HepG2 (cell line): Measurements from ENCODE around the gene NCOR2. TPM values are rescaled to one million over a fixed set of nuclear protein-coding genes. Genes with fewer than 3 reads are reported as not detected.

Experiments
- ATAC-seq: fragments of 200-7000 bp; cut with Tn5 transposase; 3 replicates; pipeline ENCODE4 v1.9.1; 2020; ENCODE audit warnings: mild to moderate bottlenecking, moderate library complexity
- BruUV-seq: library from RNA; stranded (reverse); fragments of 400-500 nt; replicated peaks from 2 replicates; lab custom pipeline; 2021; lab: Mats Ljungman, UMichigan
- CTCF ChIA-PET: fragments of 300-600 bp; formaldehyde crosslinking; extraction: SDS; loops from one replicate; lab custom pipeline; 2021; ENCODE audit warnings: low total read pairs, inconsistent platforms, low intra/inter-chr PET ratio; lab: Yijun Ruan, JAX
- POLR2A ChIA-PET: fragments of 350-600 bp; sonication (Branson Sonifier 250); formaldehyde crosslinking; loops from one replicate; lab custom pipeline; 2020; ENCODE audit warnings: antibody characterized with exemption, inconsistent platforms; lab: Yijun Ruan, JAX
- DNase-seq: peaks from one replicate; pipeline ENCODE4 v3.0.0-alpha.2; 2015; ENCODE audit warnings: low spot score
- FAIRE-seq: peaks from 3 replicates; lab custom pipeline; 2011; peaks lifted over from hg19 to GRCh38; lab: Jason Lieb, UNC
- H2AFZ ChIP-seq: one replicate; pipeline ENCODE4 v1.6.1; 2011; ENCODE audit warnings: low read length, inconsistent platforms
- H3K27ac ChIP-seq: fragments of 300-600 bp; 3 replicates; pipeline ENCODE4 v1.8.0; 2011; ENCODE audit warnings: mixed run types, mild to moderate bottlenecking, mixed read lengths, low read length, inconsistent platforms; ENCODE audit not compliant: insufficient read depth; ENCODE audit errors: extremely low read length
- H3K27me3 ChIP-seq, 2 experiments: fragments of 200-600 bp in 1 of 2; 2 replicates in 1 of 2; 3 replicates in 1 of 2; pipeline versions ENCODE4 v1.6.0 to v1.8.0; 2011; ENCODE audit warnings: low read length in 2 of 2, mild to moderate bottlenecking in 2 of 2, moderate library complexity in 2 of 2, inconsistent platforms in 1 of 2; ENCODE audit not compliant: insufficient read depth in 2 of 2, control insufficient read depth in 1 of 2
- H3K36me3 ChIP-seq, 2 experiments: fragments of 200-600 bp in 1 of 2; replicated peaks in 1 of 2; 2 replicates in 1 of 2; 3 replicates in 1 of 2; pipeline versions ENCODE4 v1.5.1 to v1.8.0; 2011; ENCODE audit warnings: low read length in 2 of 2, inconsistent platforms in 1 of 2; ENCODE audit not compliant: insufficient read depth in 2 of 2, control insufficient read depth in 1 of 2
- H3K4me1 ChIP-seq: 2 replicates; pipeline ENCODE4 v1.5.1; 2012; ENCODE audit warnings: low read length, inconsistent platforms; ENCODE audit not compliant: insufficient read depth
- H3K4me2 ChIP-seq: 2 replicates; pipeline ENCODE4 v1.6.0; 2011; ENCODE audit warnings: low read depth, low read length, inconsistent platforms
- H3K4me3 ChIP-seq, 3 experiments: fragments of 200-600 bp in 1 of 3; sonication (generic), shearing (Covaris generic) in 1 of 3; replicated peaks in 1 of 3; 2 replicates each; pipeline ENCODE4 v1.5.1; 2011 to 2016; ENCODE audit warnings: low read length in 3 of 3, inconsistent platforms in 2 of 3, low read depth in 2 of 3, mild to moderate bottlenecking in 2 of 3, control low read depth in 1 of 3, mixed read lengths in 1 of 3; ENCODE audit not compliant: insufficient read depth in 1 of 3
- H3K79me2 ChIP-seq: one replicate; pipeline ENCODE4 v1.6.1; 2011; ENCODE audit warnings: low read length, inconsistent platforms; ENCODE audit not compliant: insufficient read depth
- H3K9ac ChIP-seq: 2 replicates; pipeline ENCODE4 v1.6.0; 2011; ENCODE audit warnings: mild to moderate bottlenecking, low read depth, low read length, inconsistent platforms; ENCODE audit not compliant: insufficient read depth
- H3K9me3 ChIP-seq: 2 replicates; pipeline ENCODE4 v1.5.1; 2012; ENCODE audit warnings: mild to moderate bottlenecking, low read length
- H4K20me1 ChIP-seq: 2 replicates; pipeline ENCODE4 v1.6.0; 2011; ENCODE audit warnings: inconsistent platforms, mild to moderate bottlenecking, low read length, moderate library complexity; ENCODE audit not compliant: insufficient read depth
- HOXA5 ChIP-seq: sonication (generic); formaldehyde crosslinking; IDR thresholded peaks from 2 replicates; pipeline ENCODE4 v1.4.0; 2020; ENCODE audit warnings: missing genetic modification reagents
- MBNL3 ChIP-seq: fragments of 250-450 bp; sonication (Bioruptor Pico); conservative IDR thresholded peaks from 2 replicates; pipeline ENCODE4 v1.8.0; 2022; ENCODE audit warnings: mild to moderate bottlenecking, inconsistent platforms
- PHF8 ChIP-seq: sonication (generic); formaldehyde crosslinking; IDR thresholded peaks from 2 replicates; pipeline ENCODE4 v1.5.0; 2020; ENCODE audit warnings: missing genetic modification reagents
- PRDM15 ChIP-seq: sonication (generic); formaldehyde crosslinking; IDR thresholded peaks from 2 replicates; pipeline ENCODE4 v1.4.0; 2020; ENCODE audit warnings: missing genetic modification reagents
- REST ChIP-seq, 2 experiments: IDR thresholded peaks; 2 replicates each; pipeline ENCODE4 v1.6.1; 2011 to 2012; ENCODE audit warnings: low read length in 2 of 2, borderline replicate concordance in 1 of 2, low read depth in 1 of 2, mild to moderate bottlenecking in 1 of 2, moderate library complexity in 1 of 2
- XBP1 ChIP-seq: sonication (generic); formaldehyde crosslinking; IDR thresholded peaks from 2 replicates; pipeline ENCODE4 v1.5.0; 2020; ENCODE audit warnings: missing genetic modification reagents
- ZNF318 ChIP-seq: sonication (generic); formaldehyde crosslinking; IDR thresholded peaks from 2 replicates; pipeline ENCODE4 v1.4.0; 2020; ENCODE audit warnings: mild to moderate bottlenecking, missing genetic modification reagents
- WGBS: methylation state at CpG from one replicate; pipeline ENCODE4 v1.1.6; 2017; ENCODE audit warnings: low lambda C conversion rate; 5-methylcytosine and 5-hydroxymethylcytosine counted together
- in situ Hi-C: cut with HindIII; loops from 2 replicates; pipeline ENCODE4 v1.10.0; 2017; ENCODE audit warnings: low pct_unique_long_range_greater_than_20kb; ENCODE audit not compliant: extremely low pct_ligation_motif_present
- intact Hi-C: fragments of 100-400 bp; cut with micrococcal nuclease; formaldehyde crosslinking; loops from one replicate; pipeline ENCODE4 v1.10.0; 2022; ENCODE audit not compliant: unreplicated experiment
- polyA plus RNA-seq, 8 experiments: library from polyadenylated mRNA; depleted of rRNA in 3 of 8; stranded (reverse) in 7 of 8; unstranded in 1 of 8; fragments of >200 nt; fragmentation: Illumina TruSeq in 4 of 8; extraction: Trizol in 4 of 8; gene quantifications; 2 replicates each; pipeline versions ENCODE4 v1.2.1 to v1.2.3, GENCODE V29; 2011 to 2016; ENCODE audit warnings: low read depth in 4 of 8, missing spikeins in 1 of 8, mixed read lengths in 1 of 8; ENCODE audit not compliant: insufficient read depth in 1 of 8
- total RNA-seq, 5 experiments: library from RNA; depleted of rRNA; stranded (reverse); fragments of >200 nt; fragmentation: Illumina TruSeq; extraction: Trizol; gene quantifications; 2 replicates each; pipeline ENCODE4 v1.2.3, GENCODE V29; 2016; ENCODE audit warnings: low read depth in 1 of 5

Gene NCOR2
- total and polyA plus RNA-seq, 2 of the 13 experiments (the other 11 are each of a cell fraction or from before 2014, with no cell fraction given): 4.5 to 5.7 TPM

- Histone ChIP-seq H3K4me2 (no peak overlapping the region), H3K27me3 (no peaks in the 10 kb centered on the region), H3K79me2 (peaks cover 2% of the 10 kb centered on the region), H2AFZ (no peak overlapping the region), H3K4me3 (no peak overlapping the region), H3K27ac (no peak overlapping the region), H3K36me3 (no peaks in the 10 kb centered on the region), H3K9ac (no peak overlapping the region), H4K20me1 (no peaks in the 10 kb centered on the region), H3K9me3 (no peaks in the 10 kb centered on the region), H3K4me1 (no peaks in the 10 kb centered on the region)
- ATAC-seq (no peak), FAIRE-seq (no peak), DNase-seq (no peak)
- no TSS peak for BruUV-seq
- WGBS: 92% methylated on average over 10 of the region's 13 CpGs
- ChIA-PET CTCF (no interaction called here), POLR2A (no interaction called here)
- intact Hi-C loops (no loop called here), in situ Hi-C loops (no loop called here)
- TF ChIP-seq MBNL3 (no peak), PHF8 (CRISPR knock-in tag) (no peak), XBP1 (no peak), HOXA5 (CRISPR knock-in tag) (no peak), PRDM15 (CRISPR knock-in tag) (no peak), REST (IDR thresholded peaks at IDR 0.05; ENCODE audit: borderline replicate concordance in 1 of 2, low read depth in 1 of 2, low read length in 2 of 2) (no peak), ZNF318 (CRISPR knock-in tag) (no peak)
These were observed 41.3 kb downstream of the NCOR2 start for GRCh38 chr12:124525927-124526692.
